Stimulated activated CD4-positive, alpha-beta T cell treated with anti-CD3 and anti-CD28 coated beads, Interleukin-2, amount 100 ng/mL, for 24 hours (primary cell): ENCODE results near the gene AEBP2.
"Not testable (repeated sequence)": the region's sequence is repeated elsewhere in the genome, so short reads cannot be mapped to it uniquely, and the experiment has no call there.

Experiments used
- DNase-seq, 2 donors: peaks; one replicate each; pipeline ENCODE4 v3.0.0-alpha.2; 2020

Gene AEBP2

GRCh38 chr12:19421503-19422282, 17.6 kb upstream of the AEBP2 start:
- no peak for DNase-seq

GRCh38 chr12:19423166-19423930, 15.9 kb upstream of the AEBP2 start:
- DNase-seq, result no peak

DNA sequence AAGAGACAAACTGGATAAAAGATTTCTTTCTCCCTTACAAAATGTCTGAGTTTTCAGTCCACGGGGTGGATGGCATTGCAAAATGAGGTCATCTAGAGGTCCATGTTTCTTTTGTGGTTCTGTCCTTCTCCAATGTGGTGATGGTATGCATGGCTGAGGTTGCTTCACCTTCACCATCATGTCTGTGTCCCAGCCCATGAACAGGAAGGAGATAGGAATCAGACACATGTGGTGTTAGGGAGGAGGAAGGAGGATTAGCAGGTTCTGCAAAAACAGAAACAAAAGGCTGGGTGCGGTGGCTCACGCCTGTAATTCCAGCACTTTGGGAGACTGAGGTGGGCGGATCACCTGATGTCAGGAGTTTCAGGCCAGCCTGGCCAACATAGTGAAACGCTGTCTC, 11.0 kb upstream of the AEBP2 start:
- no peak for DNase-seq

GRCh38 chr12:19429491-19429890, 9.8 kb upstream of the AEBP2 start:
- DNase-seq, result not testable (repeated sequence)

- no peak for DNase-seq
Observed at GRCh38 chr12:19430988-19431387, 8.3 kb upstream of the AEBP2 start.

- DNase-seq, result peak; percentile 39 to 42
Observed at GRCh38 chr12:19431407-19432308, 7.6 kb upstream of the AEBP2 start.

GRCh38 chr12:19432309-19433170, 6.8 kb upstream of the AEBP2 start:
- DNase-seq, result no peak

- no peak for DNase-seq
Observed at GRCh38 chr12:19434538-19434937, 4.8 kb upstream of the AEBP2 start.

DNA sequence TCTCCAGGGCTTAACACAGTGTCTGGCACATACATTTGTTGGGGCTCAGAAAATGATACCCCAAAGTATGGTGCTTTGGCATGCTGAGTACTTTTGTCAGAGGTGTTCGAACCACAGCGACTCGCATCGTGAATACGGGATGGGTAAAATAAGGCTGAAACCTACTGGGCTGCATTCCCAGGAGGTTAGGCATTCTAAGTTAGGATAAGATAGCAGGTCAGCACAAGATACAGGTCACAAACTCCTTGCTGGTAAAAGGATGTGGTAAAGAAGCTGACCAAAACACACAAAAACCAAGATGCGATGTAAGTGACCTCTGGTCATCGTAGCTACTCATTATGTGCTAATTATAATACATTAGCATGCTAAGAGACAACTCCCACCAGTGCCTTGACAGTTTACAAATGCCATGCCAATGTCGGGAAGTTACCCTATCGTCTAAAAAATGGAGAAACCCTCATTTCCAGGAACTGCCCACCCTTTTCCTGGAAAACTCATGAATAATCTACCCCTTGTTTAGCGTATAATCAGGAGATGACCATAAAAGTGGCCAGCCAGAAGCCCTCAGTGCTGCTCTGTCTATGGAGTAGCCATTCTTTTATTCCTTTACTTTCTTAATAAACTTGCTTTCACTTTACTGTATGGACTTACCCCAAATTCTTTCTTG, 3.3 kb upstream of the AEBP2 start:
- no peak for DNase-seq

- no peak for DNase-seq
Observed at GRCh38 chr12:19436931-19437330, 2.4 kb upstream of the AEBP2 start.

GRCh38 chr12:19437996-19438395, 1.3 kb upstream of the AEBP2 start:
- no peak for DNase-seq

DNA sequence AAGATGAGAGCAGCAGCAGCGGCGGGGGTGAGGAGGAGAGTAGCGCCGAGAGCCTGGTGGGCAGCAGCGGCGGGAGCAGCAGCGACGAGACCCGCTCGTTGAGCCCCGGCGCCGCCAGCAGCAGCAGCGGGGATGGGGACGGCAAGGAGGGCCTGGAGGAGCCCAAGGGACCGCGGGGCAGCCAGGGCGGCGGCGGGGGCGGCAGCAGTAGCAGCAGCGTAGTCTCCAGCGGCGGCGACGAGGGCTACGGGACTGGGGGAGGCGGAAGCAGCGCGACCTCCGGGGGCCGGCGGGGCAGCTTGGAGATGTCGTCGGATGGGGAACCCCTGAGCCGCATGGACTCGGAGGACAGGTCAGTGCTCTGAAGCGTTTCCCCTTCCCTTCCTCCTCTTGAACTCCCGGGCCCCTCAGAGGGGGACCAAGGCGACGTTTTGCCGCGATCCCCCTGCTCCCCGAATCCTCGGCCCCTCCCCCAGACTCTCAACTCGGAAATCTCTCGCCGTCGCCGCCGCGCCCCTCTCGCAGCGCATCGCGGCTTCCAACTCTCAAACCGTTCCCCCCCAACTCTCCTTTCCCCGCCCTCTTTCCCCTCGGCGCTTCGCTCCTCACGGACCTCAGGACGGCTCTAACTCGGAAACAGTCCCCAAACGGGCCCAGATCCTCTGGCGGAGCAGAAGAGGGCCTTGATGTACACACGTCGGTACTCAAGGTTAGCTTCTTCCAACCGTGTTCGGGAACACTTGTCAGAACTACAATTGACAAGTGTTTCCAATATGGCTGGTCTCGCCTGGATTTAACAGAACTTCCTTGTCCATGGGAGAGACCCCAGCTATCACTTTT, 947 bp downstream of the AEBP2 start:
- peak; percentile 64 to 66 for DNase-seq

DNA sequence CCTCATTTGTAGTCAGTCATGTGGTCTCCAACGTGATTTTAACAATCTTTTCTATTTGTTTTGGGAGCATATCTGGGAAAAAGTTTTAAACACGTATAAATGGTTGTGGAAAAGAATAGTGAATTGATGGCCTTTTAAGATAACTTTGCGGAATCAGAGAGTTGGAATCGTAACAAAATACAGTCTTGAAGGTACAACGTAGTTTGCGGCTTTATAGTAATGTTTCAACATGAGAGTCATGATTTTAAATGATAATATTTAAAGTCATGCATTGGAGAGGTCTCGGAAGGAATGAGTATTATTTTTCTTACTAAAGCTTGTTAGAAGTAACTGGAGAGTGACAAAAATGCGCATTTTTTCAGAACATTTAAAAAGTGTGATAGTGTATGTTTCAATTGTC, 1.6 kb downstream of the AEBP2 start:
- no peak for DNase-seq

DNA sequence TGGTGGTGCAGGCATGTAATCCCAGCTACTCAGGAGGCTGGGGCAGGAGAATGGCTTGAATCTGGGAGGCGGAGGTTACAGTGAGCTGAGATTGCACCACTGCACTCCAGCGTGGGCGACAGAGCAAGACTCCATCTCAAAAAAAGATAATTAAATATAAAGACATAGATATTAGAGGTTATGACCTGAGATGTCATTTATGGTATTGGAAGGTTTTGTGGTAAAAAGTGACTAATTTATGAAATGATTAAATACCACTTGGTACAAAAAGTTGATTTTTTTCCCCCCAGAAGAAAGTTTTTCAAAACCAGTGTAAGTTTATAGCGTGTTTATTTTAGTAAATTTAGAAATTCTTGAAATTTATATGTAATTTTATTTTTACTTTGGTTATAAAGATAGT, 4.3 kb downstream of the AEBP2 start:
- no peak for DNase-seq

DNA sequence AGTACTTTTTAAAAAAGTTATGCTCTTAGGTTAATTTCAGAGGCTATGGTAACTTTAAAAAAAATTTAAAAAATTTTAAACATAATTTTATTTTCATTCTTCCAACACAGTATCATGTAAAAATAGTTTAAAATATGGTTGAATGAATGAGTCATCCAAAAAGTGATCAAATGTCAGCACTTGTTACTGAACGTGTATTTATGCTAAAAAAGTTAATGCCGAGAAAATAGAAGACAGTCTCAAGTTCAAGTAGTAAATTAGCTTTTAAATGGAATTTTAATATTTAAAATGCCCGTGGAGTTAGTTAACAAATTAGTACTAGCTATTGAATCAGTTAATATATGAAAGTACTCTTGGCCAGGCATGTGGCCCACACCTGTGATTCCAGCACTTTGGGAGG, 4.8 kb downstream of the AEBP2 start:
- DNase-seq, result no peak

DNA sequence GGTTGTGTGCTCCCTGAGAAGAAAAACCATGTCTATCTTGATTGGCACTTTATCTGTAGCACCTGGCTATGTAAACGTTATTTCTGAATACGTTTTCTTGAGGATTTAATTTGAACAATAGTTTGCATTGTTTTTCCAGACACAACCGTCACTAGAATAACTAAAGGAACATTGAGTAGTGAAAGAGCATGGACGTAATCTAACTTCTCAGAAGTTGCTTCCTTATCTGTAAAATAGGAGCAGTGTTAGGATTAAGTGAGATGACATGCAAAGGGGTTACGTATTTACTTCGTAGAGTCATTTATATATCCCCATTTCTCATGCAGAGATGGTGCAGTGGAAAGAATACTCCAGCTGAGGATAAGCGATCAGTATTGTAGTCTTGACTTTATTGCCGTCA, 8.1 kb downstream of the AEBP2 start:
- no peak for DNase-seq

- DNase-seq, result no peak
Observed at GRCh38 chr12:19449814-19450213, 10.5 kb downstream of the AEBP2 start.

- DNase-seq, result no peak
Observed at GRCh38 chr12:19450362-19450761, 11.1 kb downstream of the AEBP2 start.

- no peak for DNase-seq
Observed at GRCh38 chr12:19451196-19451595, 11.9 kb downstream of the AEBP2 start.

DNA sequence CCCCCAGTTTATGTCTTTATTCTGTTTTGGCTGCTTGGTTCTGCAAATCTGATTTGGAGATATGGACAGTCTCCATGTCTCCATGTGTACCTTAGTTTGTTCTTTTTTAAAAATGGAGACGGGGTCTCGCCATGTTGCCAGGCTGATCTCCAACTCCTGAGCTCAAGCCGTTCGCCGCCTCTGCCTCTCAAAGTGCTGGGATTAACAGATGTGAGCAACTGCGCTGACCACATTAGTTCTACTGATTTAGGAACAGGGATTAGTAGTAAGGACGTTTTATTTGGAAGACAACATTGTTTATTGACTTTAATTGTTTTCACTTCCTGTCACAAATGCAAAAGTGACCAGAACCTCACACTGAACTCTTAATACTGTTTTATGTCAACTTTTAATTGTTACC, 14.7 kb downstream of the AEBP2 start:
- DNase-seq, result no peak

GRCh38 chr12:19454837-19455236, 15.5 kb downstream of the AEBP2 start:
- DNase-seq, result no peak
